AG04449 (cell line): ENCODE results near the gene KANTR.

Experiments used
- CTCF ChIA-PET: fragments of 350-600 bp; formaldehyde crosslinking; extraction: SDS; loops from one replicate; lab custom pipeline; 2021; ENCODE audit warnings: antibody characterized with exemption; lab: Yijun Ruan, JAX
- POLR2A ChIA-PET: fragments of 400-600, 350-600 bp; formaldehyde crosslinking; extraction: SDS; loops from one replicate; lab custom pipeline; 2020; ENCODE audit warnings: antibody characterized with exemption, inconsistent platforms; lab: Yijun Ruan, JAX
- DNase-seq: peaks from one replicate; pipeline ENCODE4 v3.0.0-alpha.2; 2010; ENCODE audit warnings: low read depth, low spot score
- H3K4me3 ChIP-seq: 2 replicates; pipeline ENCODE4 v1.5.1; 2011; ENCODE audit warnings: low read depth, mild to moderate bottlenecking, control low read depth, low read length
- TF ChIP-seq, protein P1 (sequence below): IDR thresholded peaks from one replicate; pipeline ENCODE4 v1.5.1; 2011; ENCODE audit warnings: mild to moderate bottlenecking, moderate library complexity, low read length, control low read depth, inconsistent platforms; ENCODE audit not compliant: insufficient read depth; ENCODE audit errors: missing control alignments

Gene KANTR

DNA sequence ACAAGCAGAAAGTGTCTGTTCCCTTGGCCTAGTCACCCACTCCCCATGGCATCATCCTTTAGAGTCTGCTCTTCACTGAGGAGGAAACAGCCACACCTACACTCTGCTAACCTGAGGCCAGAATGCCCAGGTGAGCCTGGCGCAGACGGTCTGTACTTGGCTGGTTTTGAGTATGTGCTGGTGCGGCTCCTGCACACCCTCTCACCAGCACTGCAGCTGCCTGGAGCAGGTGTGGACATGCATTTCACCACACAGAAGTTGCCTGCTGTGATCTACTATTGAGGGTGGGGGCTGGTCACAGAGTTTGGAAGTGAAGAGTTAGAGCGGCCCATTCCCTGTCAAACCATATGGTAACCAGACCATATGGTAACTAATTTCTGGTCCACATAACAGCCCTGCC lies 39.5 kb downstream of the KANTR start:
- ChIA-PET CTCF (no interaction called here), POLR2A (no interaction called here)
- TF ChIP-seq, protein P1, sequence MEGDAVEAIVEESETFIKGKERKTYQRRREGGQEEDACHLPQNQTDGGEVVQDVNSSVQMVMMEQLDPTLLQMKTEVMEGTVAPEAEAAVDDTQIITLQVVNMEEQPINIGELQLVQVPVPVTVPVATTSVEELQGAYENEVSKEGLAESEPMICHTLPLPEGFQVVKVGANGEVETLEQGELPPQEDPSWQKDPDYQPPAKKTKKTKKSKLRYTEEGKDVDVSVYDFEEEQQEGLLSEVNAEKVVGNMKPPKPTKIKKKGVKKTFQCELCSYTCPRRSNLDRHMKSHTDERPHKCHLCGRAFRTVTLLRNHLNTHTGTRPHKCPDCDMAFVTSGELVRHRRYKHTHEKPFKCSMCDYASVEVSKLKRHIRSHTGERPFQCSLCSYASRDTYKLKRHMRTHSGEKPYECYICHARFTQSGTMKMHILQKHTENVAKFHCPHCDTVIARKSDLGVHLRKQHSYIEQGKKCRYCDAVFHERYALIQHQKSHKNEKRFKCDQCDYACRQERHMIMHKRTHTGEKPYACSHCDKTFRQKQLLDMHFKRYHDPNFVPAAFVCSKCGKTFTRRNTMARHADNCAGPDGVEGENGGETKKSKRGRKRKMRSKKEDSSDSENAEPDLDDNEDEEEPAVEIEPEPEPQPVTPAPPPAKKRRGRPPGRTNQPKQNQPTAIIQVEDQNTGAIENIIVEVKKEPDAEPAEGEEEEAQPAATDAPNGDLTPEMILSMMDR: no peak
- no peak overlapping the region for H3K4me3 ChIP-seq
- DNase-seq: no peak

DNA sequence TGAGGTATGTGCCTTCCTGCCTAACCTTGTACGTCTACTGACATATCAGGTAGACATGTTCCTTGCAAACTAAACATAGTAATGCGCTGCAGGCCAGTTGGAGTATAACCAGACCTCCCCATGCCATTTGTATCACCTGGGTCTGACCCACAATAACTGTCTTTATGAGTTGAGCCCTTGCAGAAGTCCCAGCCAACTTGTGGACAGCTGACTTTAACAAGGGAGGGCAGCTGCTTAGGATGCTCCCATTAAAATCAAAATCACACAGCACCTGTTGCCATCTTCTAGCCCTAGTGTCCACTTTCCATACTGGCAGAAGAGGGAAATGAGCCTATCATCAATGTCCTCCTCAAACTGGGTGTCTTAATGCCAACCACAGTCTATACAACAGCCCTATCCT lies 41.6 kb downstream of the KANTR start:
- TF ChIP-seq, protein P1: no peak
- ChIA-PET CTCF (no interaction called here), POLR2A (no interaction called here)
- no peak for DNase-seq
- no peak overlapping the region for H3K4me3 ChIP-seq

DNA sequence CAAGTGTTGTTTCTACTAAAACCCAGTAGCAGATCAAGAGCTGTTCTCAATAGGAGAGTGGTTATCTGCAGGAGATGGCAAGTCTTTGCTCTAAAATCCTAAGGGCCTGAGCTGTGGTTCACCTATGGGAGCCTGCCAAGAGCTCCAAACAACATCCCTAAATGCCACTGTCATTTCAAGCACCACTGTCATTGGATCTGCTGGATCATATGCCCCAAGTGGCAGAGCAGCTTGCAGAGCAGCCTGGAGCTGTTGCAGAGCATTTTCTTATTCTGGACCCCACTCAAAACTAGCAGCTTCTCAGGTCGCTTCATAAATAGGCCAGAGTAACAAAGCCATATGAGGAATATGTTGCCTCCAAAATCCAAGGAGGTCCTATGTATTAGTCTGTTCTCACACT lies 59.6 kb downstream of the KANTR start:
- POLR2A ChIA-PET: no interaction called here

DNA sequence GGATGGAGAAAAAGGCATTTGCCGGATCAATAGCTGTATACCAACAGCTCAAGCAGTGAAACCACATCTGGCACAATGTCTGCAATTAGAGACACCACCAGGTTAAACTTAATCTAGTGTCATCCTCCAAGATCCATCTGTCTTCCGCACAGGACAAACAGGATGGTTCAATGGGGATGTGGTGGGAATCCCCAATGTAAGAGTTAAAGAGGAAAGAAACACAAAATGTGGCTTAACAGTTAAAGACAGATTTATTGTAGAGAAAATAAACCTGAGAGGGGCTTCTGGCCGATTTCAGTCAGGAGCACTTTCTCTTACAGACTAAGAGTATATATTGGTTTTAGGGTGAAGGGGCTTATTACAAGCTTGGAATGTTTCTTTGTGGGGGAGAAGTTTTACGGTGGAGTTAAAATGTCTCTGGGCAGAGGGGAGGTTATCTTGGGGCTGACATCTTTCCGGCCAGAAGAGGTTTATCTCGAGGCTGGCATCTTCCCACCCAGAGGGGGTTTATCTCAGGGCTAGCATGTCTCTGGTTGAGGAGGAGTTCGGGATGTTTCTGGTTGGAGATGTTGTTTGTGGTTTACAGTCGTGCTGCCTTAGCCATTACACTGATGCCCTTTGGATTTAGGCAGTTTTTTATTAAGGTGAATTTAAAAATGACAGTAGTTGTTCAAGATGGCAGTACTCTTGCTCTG lies 61.7 kb downstream of the KANTR start:
- TF ChIP-seq, protein P1: no peak
- H3K4me3 ChIP-seq: no peak overlapping the region
- CTCF ChIA-PET: no interaction called here
- POLR2A ChIA-PET: no interaction called here
- DNase-seq: no peak

More for the DNA sequence above, 59.6 kb downstream of the KANTR start:
- TF ChIP-seq, protein P1: no peak
- no peak overlapping the region for H3K4me3 ChIP-seq
- no peak for DNase-seq
- CTCF ChIA-PET: no interaction called here

DNA sequence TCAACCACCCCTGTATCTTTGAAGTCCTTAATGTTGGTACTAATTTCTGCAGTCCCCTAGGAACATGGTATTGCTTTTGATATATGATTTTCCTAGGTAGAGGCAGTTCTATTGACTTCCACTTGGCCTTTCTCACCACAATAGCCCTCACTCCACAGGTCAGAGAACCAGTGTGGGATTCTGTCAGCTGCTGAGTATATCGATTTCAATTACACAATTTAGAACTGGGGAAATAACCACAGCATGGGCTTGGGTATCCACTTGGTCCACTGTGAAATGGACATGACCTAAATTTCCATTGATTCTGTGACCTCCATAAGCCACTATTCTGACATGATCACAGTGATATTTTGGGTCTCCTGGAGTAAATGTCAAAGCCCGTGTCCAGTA lies 62.3 kb downstream of the KANTR start:
- TF ChIP-seq, protein P1: no peak
- no peak overlapping the region for H3K4me3 ChIP-seq
- CTCF ChIA-PET: no interaction called here
- POLR2A ChIA-PET: no interaction called here
- DNase-seq: no peak

DNA sequence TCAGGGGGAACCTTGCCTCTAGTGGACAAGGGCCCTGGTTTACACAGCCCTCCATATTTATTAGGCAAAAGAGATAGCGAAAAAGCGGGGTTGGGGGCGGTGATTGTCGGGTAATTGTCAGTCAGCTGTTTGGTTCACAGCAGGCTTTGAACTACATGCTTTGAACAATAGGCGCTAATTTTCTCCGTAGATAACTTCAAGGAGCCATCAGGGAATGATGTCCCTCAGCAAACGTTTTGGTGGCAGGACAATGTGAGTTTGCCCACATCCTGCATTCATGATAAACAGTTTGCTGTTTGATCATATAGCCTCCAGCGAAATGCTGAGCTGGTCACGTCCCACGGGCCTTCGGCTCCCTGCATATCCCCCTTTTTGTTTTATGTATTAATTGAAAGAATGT lies 65.2 kb downstream of the KANTR start:
- DNase-seq: no peak
- TF ChIP-seq, protein P1: no peak
- H3K4me3 ChIP-seq: no peak overlapping the region
- ChIA-PET POLR2A (no interaction called here), CTCF (no interaction called here)
